ENCODE results near the gene SLC16A5.

DNA sequence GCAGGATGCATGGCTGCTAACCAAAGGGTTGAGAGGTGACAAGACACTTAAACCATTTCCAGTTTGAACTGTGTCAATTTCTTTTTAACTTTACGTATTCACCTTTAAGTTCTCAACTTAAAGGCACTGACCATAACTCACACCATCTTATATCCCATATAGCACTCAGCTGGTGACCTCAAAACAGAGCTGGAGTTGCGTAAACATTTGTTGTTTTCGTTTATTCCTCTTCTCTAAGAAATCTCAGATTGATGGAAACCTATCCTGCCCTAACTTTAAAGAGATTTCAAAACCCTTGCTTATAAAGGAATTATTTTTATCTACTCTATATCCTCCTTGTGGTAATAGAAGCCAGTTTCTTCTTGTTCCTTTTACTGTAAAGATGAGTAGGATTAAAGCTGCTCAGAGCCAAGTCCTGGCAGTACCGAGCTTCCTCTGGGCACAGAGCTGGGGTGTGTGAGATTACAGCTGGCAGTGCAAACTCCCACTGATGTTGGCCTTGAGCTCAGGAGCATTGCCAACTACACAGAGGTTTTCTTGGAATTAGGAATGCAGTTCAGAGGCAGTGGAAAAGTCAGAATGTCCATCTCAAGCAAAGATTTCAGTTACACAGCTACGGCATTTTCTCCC, 39.4 kb upstream of the SLC16A5 start:
- TF ChIP-seq POLR2A (IDR thresholded peaks at IDR 0.05) = no peak
- TF ChIP-seq, protein P1, sequence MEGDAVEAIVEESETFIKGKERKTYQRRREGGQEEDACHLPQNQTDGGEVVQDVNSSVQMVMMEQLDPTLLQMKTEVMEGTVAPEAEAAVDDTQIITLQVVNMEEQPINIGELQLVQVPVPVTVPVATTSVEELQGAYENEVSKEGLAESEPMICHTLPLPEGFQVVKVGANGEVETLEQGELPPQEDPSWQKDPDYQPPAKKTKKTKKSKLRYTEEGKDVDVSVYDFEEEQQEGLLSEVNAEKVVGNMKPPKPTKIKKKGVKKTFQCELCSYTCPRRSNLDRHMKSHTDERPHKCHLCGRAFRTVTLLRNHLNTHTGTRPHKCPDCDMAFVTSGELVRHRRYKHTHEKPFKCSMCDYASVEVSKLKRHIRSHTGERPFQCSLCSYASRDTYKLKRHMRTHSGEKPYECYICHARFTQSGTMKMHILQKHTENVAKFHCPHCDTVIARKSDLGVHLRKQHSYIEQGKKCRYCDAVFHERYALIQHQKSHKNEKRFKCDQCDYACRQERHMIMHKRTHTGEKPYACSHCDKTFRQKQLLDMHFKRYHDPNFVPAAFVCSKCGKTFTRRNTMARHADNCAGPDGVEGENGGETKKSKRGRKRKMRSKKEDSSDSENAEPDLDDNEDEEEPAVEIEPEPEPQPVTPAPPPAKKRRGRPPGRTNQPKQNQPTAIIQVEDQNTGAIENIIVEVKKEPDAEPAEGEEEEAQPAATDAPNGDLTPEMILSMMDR (IDR thresholded peaks at IDR 0.05) = no peak
- no peak for TF ChIP-seq POLR2AphosphoS5 (IDR thresholded peaks at IDR 0.05)
